Cerebellar nuclear complex (tissue), 1 donor: ENCODE data around the gene NCS1.

Experiments used
- DNase-seq, 2 experiments: peaks; one replicate each; lab custom pipeline; 2025; lab: John Stamatoyannopoulos, UW

Gene NCS1

DNA sequence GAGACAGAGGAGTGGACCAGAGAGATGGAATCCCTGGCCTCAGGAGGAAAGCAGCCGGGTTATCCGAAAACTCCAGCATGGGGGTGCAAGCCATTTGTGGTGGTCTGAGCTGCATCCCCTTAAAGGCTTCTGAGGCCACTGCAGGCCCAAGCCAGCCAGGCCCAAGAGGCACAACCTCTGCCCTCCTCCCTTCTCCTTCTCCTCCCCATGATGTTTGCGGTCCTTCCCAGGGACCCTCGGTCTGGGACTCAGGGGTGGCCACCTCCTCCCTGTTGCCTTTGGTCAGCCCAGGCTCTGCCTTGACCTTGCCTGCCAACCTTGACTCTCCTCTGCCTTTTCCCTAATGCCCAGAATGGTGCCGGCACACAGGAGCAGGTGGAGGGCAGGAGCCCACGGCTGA lies 4.6 kb downstream of the NCS1 start:
- no peak for DNase-seq

DNA sequence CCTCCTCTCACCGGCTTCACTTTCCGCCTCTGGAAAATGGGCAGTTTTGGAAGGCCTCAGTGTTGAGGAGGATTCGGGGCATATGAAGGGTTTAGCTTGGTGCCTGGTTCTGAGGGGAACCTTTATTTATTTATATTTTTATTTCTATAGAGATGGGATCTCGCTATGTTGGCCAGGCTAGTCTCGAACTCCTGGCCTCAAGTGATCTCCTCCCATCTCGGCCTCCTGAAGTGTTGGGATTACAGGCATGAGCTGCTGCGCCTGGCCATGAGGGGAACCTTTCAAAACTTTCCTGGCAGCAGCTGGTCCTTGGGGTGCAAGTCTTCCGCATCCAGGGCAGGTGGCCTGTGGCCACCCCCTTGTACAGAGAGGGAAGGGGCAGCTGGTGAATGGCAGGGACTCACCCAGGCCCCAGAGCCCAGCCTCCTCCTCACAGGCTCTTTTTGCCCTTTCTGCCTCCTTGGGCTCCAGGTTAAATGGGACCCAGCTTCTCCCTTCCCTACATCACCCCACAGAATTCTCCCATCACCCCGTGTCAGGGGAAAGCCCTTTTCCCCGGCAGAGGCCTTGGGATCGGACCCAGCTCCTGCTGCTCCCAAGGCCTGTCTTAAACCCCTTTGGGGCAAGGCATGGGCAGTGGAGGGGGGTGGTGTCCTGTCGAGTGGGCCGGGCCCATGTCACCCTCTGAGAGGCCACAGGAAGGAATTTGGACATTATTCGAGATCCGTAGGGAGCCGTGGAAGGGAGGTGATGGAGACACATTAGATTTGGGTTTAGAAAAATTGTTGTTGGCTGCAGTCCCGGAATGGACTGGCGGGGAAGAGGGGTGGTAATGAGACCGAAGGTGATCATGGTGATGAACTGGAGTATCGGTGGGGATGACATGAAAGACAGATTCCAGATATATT lies 5.9 kb downstream of the NCS1 start:
- no peak for DNase-seq

DNA sequence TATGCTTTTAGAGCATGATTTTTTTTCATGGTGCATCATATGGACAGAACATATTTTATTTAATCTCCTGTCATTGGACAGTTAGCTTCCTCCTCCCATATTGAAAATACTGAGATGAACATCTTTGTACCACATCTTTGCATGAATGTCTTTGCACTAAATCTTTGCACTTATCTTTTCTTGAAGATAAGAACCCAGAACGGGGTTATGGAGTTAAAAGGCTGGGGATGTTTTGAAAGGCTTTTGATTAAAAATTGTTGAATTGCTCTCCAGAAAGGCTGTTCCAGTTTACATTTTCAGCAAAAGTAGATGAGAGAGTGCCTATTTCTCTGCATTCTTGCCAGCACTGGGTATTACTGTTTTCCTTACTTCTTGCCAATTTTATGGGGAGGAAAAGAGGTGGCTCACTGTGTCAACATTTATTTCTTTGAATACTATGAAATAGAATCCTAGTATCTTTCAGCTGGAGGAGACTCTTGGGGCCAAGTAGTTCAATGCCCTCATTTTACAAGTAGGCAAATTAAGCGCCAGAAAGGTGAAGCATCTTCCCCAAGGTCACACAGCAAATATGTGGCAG lies 7.2 kb downstream of the NCS1 start:
- no peak for DNase-seq

DNA sequence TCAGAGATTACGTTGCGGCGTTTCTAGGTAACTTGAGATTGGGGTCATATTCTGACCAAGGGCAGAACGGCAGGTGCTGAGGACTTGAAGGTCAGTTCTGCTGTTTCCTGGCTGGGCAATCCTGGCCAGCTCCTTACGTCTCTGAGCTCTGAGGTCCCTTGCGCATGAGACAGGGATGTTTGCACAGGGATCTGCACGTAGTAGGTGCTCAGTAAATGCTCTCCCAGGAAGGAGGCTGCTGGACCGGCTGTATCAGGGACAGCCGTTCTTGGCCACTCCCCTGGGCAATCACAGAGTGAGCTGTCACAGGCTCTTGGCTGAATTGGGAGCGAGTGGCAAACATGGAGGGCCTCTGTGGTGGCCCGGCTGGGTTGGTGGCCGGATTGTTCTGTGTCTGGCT lies 8.3 kb downstream of the NCS1 start:
- no peak for DNase-seq

DNA sequence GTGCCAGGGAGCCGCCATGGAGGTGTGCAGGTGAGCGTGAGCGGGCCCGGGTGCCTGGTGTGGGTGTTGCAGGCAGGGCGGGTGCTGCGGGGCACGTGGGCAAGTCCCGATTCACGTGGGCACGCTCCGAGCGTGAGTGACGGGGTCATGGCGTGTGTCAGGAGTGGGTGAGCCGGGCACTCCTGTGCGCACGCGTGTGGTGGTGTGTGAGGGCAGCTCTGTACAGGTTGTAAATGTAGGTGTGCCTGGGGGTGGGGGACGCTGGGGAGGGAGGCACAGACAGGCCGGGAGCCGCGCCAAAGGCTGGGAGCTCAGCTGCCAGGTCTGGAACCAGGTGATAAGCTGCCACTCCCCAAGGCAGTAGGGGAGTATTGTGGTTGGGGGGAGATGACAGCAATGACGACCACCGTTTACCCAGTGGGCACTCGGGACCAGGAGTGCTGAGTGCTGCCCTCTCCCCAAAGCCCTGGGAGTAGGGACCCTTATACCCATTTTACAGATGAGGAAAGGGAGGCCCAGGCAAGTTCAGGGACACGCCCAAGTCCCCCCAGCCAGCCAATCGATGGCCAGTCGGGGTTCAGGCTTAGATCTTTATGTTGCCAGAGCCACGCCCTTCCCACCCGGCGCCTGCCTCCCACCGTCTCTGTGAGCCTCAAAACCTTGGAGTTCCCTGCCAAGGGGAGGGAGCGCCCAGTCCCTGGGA lies 9.6 kb downstream of the NCS1 start:
- DNase-seq = no peak

DNA sequence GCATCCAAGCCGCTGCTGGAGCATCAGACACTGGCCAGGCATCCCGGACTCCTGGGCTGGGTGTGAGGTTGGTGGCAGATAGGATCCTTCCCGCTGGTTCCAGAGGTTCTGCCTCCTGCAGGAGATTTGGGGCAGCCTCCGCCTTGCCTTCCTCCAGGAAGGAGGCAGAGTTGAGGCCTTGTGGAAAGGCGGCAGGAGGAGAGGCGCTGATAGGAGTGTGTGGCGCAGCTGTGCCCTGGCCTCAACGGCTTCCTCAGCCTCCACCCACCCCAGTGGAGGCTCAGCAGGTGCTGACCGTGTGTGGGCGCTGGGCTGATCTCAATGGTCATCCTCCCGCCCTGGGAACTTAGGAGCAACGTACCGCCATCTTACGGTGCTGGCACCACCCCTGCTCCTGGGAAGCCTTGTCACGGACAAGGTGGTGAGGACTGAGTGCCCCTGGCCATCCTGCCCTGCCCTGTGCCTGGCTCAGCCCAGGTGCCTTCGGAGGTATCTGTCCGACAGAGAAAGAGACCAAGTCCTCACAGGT lies 10.2 kb downstream of the NCS1 start:
- no peak for DNase-seq

DNA sequence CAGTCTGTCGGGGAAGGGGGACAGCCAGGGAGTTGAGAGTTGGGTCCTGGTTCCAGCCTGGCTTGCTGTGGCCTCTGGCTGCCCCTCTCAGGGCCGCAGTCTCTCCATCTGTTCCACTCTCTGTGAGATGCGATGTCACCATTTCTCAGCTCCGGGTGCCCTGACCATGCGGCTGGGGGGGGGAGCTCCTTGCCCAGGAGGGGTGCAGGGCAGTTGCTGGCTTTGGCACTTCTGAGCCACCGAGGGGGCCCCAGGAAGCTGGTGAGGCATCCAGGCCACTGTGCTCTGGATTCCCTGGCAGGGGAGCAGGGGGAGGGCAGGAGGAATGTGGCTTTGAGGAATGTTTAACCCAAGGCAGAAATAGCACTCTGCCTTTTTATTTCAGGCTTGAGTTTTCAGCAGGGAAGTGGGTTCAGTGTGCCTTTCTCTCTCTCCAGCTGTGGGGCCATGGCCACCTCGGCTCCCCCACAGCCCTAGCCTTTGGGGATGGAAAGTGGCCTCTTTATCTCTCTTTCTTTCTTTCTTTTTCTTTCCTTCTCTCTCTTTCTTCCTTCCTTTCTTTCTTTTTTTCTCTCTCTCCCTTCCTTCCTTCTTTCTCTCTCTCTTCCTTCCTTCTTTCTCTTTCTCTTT lies 11.0 kb downstream of the NCS1 start:
- no peak for DNase-seq

DNA sequence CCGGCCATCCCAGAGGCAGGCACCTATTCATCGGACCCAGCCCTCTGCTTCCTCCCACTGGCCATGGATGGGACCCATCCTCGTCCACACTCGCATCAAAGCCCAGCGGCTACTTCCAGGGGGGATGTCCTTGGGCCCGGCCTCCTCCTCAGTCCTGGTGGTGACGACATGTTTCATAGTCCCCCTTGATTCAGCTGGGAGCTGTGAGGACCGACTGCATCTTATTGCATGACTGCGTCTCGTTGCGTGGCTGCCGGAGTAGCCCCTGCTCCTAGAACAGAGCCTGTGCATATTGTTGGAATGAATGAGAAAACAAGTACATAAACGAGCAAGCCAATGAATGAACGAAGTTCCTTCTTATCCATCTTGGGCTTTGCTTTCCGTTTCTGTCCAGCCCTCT lies 12.8 kb downstream of the NCS1 start:
- no peak for DNase-seq

DNA sequence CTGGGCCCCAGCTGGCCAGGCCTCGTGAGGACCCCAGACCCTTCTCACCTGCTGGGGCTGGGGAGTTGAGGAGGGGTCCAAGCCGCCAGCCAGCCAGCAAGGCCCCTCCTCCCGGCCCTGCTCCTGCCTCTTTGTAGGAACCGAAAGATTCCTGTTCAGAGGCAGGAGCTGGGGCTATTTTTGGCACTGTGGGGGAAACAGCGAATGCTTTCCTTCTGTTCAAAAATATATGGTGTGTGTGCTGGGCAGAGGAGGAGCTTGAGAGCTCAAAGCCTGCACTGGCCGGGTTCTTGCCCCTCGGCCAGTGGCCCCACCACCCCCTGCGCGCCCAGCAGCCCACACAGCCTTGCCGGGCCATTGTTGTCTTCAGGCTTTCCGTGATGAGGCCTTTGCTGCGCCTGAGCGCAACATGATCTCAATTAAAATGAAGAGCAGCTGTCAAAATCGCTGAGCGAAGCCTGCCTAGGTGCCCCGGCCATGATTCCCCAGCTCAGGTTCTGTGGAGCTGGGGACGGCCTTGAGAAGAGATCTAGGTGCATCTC lies 13.4 kb downstream of the NCS1 start:
- no peak for DNase-seq

DNA sequence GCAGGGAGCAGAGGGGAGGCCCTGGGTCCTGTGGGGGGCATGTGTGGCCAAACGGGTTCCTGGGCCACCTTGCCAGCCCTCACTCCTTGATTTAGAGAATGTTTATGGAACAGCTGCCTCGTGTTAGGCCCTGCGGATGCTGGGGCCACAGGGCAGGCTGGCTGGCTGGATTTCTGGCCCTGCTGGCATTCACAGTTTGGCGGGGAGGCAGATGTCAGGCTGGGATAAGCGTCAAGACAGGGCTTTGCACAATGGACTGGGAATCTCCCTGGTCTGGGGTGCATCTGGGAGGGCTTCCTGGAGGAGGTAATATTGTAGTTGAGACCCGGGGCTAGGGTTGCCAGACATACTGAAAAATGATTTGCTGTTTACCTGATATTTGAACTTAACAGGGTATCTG lies 13.8 kb downstream of the NCS1 start:
- no peak for DNase-seq

DNA sequence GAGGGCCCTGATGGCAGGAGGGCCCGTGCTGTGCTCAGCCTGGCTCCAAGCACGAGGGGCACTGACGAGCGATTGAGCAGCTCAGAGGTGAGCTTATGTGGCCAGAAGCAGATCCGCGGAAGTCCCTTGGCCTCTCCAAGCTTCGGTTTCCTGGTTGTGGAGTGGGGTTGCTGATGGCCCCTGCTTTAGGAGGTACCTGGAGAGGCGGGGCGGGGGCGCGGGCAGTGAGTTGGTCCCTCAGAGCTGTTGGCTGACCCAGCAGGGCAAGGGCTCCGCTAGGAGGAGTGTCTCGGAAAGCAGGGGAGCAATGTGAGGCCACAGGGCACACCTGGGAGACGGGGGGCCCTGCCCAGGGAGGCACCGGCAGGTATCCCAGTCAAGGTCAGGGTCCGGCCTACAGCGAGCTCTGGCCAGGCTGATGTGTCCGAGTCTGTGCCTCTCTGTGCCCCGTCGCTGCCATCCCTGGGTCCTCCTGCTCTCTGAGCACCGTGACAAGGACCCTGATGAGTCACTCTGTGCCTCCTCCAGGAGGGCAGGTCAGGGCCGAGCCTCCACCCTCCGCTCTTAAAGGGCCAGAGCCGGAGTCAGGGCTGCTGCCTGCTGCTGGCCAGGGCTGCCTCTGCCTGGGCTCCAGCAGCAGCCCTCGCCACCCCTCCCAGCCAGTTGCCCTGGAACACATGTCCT lies 14.8 kb downstream of the NCS1 start:
- DNase-seq = peak in 1 of 2 experiments; percentile 67

DNA sequence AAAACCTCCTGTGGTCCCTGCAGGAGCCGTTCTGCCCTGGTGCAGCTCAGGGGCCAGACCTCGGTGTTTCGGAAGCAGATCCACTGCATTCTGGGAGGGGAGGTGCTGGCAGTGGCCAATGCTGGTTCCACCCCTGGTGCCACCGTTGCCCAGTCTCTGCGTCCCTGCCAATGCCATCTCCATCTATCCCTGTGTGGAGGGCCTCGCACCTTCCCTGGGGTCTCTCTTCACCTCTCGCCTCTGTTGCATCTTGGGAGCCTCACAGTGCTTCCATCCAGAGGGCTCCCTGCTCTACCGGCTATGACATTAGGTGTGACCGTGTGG lies 15.3 kb downstream of the NCS1 start:
- no peak for DNase-seq

DNA sequence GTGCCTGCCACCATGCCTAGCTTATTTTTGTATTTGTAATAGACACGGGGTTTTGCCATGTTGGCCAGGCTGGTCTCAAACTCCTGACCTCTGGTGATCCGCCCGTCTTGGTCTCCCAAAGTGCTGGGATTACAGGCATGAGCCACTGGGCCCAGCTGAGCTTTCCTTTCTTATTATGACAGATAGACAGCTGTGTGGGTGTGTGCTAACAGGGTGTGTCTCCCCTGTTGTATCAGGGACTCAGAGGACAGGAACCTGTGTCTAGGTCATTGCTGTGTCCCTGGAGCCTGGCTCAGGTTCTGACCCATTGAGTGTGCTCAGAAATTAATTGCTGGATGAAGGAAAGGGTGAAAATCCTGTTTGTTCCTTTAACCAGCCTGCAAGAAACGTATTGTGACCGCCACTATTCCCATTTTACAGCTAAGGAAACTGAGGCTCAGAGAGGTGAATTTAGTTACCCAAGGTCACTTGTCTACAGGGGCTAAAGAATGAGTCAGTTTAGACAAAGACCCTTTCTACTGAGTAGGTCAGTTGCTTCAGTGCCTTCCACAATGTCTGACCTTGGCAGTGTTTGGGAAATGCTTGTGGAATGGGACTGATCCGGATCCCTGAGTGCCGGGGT lies 16.8 kb downstream of the NCS1 start:
- no peak for DNase-seq

DNA sequence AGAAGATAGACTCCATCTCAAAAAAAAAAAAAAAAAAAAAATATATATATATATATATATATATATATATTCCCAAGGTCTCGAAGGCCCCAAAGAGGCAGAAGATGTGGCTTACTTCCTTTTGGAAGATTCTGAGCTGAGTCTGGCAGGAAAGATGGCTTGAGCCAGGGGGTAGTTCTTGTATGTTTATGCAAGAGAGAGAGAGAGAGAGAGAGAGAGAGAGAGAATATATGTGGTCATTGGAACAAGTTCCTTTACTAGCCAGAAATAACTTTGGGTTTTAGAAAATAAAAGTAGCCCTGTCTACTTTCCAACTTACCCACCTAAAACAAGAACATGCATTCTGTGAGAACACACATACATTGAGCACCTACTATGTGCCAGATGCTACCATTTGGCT lies 17.6 kb downstream of the NCS1 start:
- DNase-seq = no peak

DNA sequence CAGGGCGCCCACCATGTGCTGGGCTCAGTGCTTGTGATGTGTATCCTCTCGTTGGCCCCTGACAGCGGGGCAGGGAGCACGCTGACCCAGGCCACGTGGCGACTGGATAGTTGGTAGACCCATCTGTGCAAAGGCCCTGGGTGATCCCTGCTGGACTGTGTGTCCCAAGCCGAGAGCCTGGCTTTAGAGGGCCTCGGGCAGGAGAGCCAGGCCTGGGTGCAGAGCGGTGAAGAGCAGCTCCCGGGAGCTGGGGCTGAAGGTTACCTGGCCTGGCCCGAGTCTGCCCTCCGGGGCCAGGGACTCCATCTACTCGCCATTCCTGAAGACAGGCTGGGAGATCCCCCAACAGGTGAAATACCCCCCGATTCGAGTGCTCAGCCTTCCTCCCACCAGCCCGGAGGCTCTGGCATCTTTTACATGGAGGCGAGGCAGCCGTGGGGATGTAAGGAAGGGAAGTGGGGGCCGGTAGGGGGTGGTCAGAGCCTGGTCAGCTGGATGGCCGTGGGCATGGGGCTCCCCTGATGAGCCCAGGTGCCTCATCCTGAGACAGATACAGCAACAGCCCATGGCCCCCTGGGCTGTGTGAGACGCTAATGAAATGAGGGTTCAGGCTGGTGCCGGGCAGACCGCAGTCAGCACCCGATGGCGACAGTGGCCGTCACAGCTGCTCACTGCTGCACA lies 19.0 kb downstream of the NCS1 start:
- DNase-seq = no peak

DNA sequence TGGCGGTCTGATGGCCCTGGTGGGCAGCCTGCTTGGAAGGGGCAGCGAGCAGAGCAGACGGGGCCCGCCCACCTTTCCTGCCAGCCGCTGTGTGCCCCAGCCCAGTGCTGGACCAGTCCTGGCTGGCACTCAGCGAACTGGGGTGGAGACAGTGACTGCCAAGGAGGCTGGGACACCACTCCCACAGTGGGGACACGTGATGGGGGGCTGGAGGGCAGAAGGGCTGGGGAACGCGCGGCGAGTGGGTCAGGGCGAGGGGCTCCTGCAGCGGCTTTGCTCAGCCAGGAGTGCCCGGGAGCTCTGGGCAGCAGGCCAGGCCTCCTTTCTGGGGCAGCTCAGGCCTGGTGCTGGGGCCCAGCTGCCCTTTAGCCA lies 19.5 kb downstream of the NCS1 start:
- DNase-seq = no peak

DNA sequence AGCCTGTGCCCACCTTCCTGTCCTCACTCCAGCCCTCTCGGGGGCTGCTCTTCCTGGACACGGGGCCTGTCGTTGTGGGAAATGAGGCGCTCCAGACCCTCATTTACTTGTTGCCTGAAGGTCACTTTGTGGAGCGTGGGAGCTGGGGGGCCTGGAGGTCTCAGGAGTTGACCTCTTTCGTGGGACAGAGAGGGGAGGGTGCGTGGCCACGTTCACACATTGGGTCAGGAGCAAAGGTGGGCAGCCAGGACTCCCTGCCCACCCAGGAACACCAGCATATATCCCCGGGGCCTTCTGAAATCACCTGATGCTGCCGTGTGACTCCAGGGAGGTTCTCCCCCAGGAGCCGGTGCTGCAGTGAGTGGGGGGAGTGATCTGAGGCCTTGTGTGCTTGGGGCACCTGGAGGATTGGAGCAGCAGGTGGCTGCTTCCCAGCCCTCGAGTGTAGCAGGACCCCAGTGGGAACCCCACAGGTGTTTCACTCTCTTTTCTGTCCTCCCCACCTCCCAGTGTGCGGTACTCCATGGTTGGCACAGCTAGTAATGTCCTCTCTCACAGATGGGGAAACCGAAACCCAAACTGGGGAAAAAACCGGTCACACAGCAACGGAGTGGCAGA lies 20.3 kb downstream of the NCS1 start:
- DNase-seq = no peak

DNA sequence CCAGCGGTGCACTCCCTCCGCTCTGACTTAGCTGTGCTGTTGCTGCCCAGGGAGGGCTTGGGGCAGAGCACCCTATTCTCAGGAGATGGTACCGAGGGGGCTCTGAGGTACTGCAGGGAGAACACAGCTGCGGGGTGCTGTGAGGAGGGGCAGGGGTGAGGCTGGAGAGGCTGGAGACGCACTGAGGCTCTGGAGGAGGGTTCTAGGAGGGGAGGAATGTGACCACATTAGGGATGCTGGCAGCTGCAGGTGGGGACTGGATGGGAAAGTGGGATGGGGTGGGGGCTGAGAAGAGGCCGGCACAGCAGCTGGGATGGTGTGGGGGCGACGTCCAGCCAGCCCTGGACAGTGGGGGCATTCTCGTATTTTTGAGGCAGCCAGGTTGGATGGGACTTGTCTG lies 20.9 kb downstream of the NCS1 start:
- DNase-seq = no peak

DNA sequence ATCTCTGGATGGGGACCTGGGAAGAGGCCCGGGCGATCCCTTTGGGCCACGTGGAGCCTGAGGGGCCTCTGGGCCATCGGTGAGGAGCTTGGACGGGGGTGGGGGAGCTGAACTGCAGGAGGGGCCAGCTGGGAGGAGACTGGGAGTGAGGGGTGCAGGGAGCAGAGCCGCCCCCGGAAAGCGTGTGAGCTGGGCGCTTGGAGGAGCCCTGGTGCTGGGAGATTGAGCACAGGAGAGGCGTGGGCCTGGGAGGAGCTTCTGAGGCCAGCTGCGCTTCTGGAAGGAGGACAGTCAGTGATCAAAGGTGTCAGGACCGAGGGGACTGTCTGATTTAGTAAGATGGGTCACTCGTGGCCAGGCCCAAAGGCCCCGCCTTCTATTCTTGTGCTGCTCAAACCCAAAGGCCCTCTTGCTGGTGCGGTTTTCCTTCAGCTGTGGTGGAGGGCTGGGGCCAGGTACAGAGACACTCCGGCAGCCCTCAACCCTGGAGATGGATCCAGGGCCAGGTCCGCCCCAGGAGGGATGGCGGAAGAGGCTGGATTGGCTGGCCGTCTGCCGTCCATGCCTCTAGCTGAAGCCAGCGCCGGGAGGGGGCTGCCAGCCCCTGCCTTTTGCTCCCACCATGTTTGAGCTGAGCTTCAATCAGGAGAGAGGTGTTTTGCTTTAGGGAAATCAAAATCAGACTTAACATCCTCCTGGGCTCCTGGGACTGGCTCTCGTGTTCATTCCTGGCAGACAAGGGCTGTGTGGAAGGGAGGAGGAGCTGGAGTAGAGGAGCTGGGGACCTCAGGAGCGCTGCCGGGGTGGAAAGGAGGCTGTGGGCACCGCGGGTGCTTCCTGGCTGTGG lies 21.6 kb downstream of the NCS1 start:
- no peak for DNase-seq
